Measurements from ENCODE around the gene FAM131A.
"Not testable (repeated sequence)": the region's sequence is repeated elsewhere in the genome, so short reads cannot be mapped to it uniquely, and the experiment has no call there.

Gene FAM131A

GRCh38 chr3:184339001-184339400 lies 1.6 kb downstream of the FAM131A start:
- in situ Hi-C loops (cut with MboI; ENCODE audit: low sequenced_read_pairs) = no loop called here

- in situ Hi-C loops (cut with MboI; ENCODE audit: low sequenced_read_pairs) = not testable (repeated sequence)
These were observed 2.2 kb downstream of the FAM131A start for GRCh38 chr3:184339451-184340135.

- in situ Hi-C loops (cut with MboI; ENCODE audit: low sequenced_read_pairs) = no loop called here
These were observed 4.5 kb downstream of the FAM131A start for GRCh38 chr3:184341925-184342324.

GRCh38 chr3:184343200-184343876 lies 5.9 kb downstream of the FAM131A start:
- in situ Hi-C loops (cut with MboI; ENCODE audit: low sequenced_read_pairs) = no loop called here

GRCh38 chr3:184344579-184345316 lies 7.3 kb downstream of the FAM131A start:
- in situ Hi-C loops (cut with MboI; ENCODE audit: low sequenced_read_pairs) = no loop called here

GRCh38 chr3:184345317-184346144 lies 8.1 kb downstream of the FAM131A start:
- in situ Hi-C loops (cut with MboI; ENCODE audit: low sequenced_read_pairs) = no loop called here

- in situ Hi-C loops (cut with MboI; ENCODE audit: low sequenced_read_pairs) = no loop called here
These were observed 9.2 kb downstream of the FAM131A start for GRCh38 chr3:184346480-184347190.

DNA sequence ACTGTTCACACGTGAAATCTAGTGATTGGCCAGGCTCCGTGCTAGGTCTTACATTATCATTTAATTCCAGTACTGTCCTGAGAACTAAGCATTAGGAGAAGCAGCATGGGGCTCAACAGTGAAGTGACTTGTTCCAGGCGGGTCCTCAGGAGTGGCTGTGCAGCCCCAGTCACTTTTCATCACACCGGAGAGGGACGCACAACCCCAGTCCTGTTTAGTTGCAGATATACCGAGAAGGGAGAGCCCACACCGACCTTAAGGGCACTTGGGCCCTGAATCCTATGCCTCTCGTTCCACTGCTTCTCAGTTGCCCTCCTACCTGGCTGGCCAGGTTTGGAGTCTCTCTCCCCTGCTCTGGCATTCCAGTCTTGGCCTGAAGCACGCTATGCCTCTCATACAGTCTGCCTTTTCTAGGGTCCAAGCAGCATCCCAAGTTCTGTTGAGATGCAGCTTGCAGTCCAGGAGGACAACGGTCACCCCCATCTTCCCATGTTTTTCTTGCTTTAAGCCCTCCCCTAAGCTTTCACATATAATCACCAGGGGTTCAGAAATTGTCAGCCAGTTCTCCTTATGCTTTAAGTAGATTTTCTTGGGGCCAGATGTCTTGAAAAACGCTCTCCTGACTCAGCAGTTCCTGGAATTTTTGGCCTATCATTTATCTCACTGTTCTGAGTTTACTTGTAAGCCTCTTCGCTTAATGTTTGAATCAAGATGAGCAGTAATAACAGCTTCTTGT lies 10.1 kb downstream of the FAM131A start:
- in situ Hi-C loops (cut with MboI; ENCODE audit: low sequenced_read_pairs) = no loop called here

- in situ Hi-C loops (cut with MboI; ENCODE audit: low sequenced_read_pairs) = no loop called here
These were observed 10.6 kb downstream of the FAM131A start for GRCh38 chr3:184348057-184348382.

- in situ Hi-C loops (cut with MboI; ENCODE audit: low sequenced_read_pairs) = no loop called here
These were observed 12.4 kb downstream of the FAM131A start for GRCh38 chr3:184349563-184350470.

DNA sequence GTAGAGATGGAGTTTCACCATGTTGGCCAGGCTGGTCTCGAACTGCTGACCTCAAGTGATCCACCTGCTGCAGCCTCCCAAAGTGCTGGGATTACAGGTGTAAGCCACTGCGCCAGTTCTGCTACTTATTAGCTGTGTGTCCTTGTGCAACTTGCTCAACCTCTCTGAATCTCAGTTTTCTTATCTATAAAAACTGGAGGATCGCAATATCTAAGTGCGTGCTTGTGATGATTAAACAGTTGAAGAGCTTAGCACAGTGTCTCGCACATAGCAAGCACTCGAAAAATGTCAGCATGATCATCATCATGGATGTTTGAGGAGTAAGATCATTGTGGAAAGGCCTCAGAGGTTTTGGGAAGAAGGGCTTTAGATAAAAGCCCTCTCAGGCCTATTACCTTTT lies 13.2 kb downstream of the FAM131A start:
- in situ Hi-C loops (cut with MboI; ENCODE audit: low sequenced_read_pairs) = no loop called here

- in situ Hi-C loops (cut with MboI; ENCODE audit: low sequenced_read_pairs) = no loop called here
These were observed 14.2 kb downstream of the FAM131A start for GRCh38 chr3:184351511-184352148.

DNA sequence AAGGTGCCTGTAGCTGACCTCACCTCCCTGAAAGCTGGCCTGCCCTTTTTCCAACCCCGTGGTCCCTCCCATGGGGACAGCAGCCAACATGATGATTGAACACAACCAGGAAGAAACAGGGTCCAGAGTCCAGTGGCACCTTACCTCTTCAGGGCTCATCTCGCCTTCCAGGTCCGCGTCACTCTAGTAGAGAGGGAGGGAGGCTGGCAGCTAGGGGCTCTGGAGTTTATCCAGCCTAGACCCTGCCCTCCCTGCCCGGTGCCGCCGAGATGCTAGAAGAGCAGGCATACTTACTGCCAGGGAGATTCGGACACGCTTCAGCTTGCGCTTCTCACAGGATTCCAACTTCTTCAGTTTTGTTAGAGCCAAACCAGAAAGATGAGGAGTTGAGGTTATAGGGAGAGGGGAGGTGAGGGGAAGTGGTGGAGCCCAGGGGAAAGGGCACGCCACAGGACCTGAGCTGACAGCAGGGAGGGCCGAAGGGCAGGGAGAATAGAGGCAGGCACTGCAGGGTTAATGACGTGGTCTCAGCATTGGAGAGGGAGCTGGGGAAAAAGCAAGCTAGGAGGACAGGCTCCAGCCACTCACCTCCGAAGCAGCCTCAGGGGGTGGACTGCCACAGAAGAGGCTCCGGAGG lies 14.9 kb downstream of the FAM131A start:
- in situ Hi-C loops (cut with MboI; ENCODE audit: low sequenced_read_pairs) = no loop called here

DNA sequence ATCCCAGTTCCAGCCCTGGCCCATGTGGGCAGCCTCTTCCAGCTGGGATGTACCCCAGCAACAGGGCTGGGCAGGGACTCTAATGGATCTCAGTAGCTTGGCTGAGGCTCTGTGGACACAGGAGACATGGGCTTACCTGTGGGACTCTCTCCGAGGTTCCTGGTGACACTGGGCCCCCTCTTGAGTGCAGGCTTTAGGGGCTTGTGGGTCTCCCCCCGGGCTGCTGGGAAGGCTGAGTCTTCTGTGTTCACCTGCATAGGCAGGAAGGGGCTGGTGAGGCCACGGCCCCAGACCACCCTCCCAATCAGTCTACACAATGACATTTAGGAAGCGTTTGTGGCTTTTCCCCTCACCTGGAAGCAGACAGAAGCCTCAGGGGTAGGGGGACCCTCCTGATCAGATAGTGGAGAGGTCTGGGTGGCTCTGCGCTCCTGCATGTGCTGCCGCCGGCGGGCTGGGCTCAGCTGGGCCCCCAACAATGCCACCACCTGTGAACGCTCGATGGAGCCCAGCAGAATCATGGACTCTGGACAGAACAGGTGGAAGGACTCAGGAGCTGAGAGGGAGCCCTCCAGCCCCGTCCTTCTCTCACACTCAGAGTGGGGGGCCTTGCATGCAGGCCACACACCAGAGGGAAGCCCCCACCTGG lies 15.6 kb downstream of the FAM131A start:
- in situ Hi-C loops (cut with MboI; ENCODE audit: low sequenced_read_pairs) = no loop called here

GRCh38 chr3:184353546-184353941 lies 16.1 kb downstream of the FAM131A start:
- in situ Hi-C loops (cut with MboI; ENCODE audit: low sequenced_read_pairs) = no loop called here

GRCh38 chr3:184354121-184354728 lies 16.8 kb downstream of the FAM131A start:
- in situ Hi-C loops (cut with MboI; ENCODE audit: low sequenced_read_pairs) = no loop called here

DNA sequence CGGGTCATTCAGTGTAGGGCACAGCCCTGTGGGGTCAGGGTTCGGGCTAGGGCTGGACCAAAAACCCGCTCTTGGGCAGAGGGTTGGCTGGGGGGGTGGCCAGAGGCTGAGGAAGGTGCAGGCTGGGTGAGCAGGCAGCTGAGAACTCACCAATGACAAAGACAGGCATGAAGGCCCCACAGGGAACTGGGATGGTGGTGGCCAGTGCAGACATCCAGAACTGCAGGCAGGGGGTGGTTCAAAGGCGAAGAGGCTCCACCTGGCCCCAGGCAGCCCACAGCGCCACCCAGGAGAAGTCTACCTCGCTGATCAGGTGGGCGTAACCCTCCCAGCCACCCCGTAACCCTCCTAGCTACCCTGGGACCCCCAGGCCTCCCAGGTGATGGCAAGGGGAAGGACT lies 17.4 kb downstream of the FAM131A start:
- in situ Hi-C loops (cut with MboI; ENCODE audit: low sequenced_read_pairs) = no loop called here
